Astrocyte (in vitro differentiated cells and primary cell): Measurements from ENCODE around the gene LHPP. TPM values are rescaled to one million over a fixed set of nuclear protein-coding genes. Genes with fewer than 3 reads are reported as not detected.

Source experiments
- DNase-seq: peaks from one replicate; pipeline ENCODE4 v3.0.0-alpha.2; 2010; ENCODE audit warnings: low read depth
- FAIRE-seq: peaks from 2 replicates; lab custom pipeline; 2011; peaks lifted over from hg19 to GRCh38; lab: Jason Lieb, UNC
- H2AFZ ChIP-seq: 2 replicates; pipeline ENCODE4 v1.6.0; 2012; ENCODE audit warnings: low read depth, low read length, inconsistent platforms
- H3K27ac ChIP-seq: 2 replicates; pipeline ENCODE4 v1.5.1; 2011; ENCODE audit warnings: low read depth, low read length, inconsistent platforms
- H3K27me3 ChIP-seq: 2 replicates; pipeline ENCODE4 v1.6.0; 2011; ENCODE audit warnings: low read length, inconsistent platforms; ENCODE audit not compliant: insufficient read depth
- H3K36me3 ChIP-seq: 2 replicates; pipeline ENCODE4 v1.5.1; 2011; ENCODE audit warnings: low read length, inconsistent platforms; ENCODE audit not compliant: insufficient read depth
- H3K4me1 ChIP-seq: 2 replicates; pipeline ENCODE4 v1.5.1; 2011; ENCODE audit warnings: low read length, inconsistent platforms; ENCODE audit not compliant: insufficient read depth
- H3K4me2 ChIP-seq: 2 replicates; pipeline ENCODE4 v1.6.0; 2012; ENCODE audit warnings: low read length, inconsistent platforms
- H3K4me3 ChIP-seq: 2 replicates; pipeline ENCODE4 v1.5.1; 2011; ENCODE audit warnings: low read depth, mild to moderate bottlenecking, low read length, inconsistent platforms; ENCODE audit not compliant: insufficient read depth
- H3K79me2 ChIP-seq: 2 replicates; pipeline ENCODE4 v1.6.0; 2012; ENCODE audit warnings: mild to moderate bottlenecking, low read length, inconsistent platforms; ENCODE audit not compliant: insufficient read depth
- H3K9ac ChIP-seq: 2 replicates; pipeline ENCODE4 v1.6.0; 2012; ENCODE audit warnings: mild to moderate bottlenecking, low read length, inconsistent platforms
- H3K9me3 ChIP-seq: 2 replicates; pipeline ENCODE4 v1.5.1; 2012; ENCODE audit warnings: low read depth, mild to moderate bottlenecking, low read length, inconsistent platforms; ENCODE audit not compliant: insufficient read depth
- H4K20me1 ChIP-seq: 2 replicates; pipeline ENCODE4 v1.6.0; 2012; ENCODE audit warnings: low read length, inconsistent platforms; ENCODE audit not compliant: insufficient read depth
- H3K27ac Mint-ChIP-seq: one replicate; pipeline ENCODE4 v1.8.0; 2021; ENCODE audit warnings: mild to moderate bottlenecking, mixed read lengths; ENCODE audit not compliant: unreplicated experiment
- H3K27me3 Mint-ChIP-seq: one replicate; pipeline ENCODE4 v1.8.0; 2021; ENCODE audit warnings: low read depth, mixed read lengths; ENCODE audit not compliant: unreplicated experiment
- H3K36me3 Mint-ChIP-seq: one replicate; pipeline ENCODE4 v1.8.0; 2021; ENCODE audit warnings: low read depth, mixed read lengths; ENCODE audit not compliant: unreplicated experiment
- H3K4me1 Mint-ChIP-seq: one replicate; pipeline ENCODE4 v1.8.0; 2021; ENCODE audit warnings: low read depth, mixed read lengths; ENCODE audit not compliant: unreplicated experiment
- H3K4me3 Mint-ChIP-seq: one replicate; pipeline ENCODE4 v1.8.0; 2021; ENCODE audit warnings: mild to moderate bottlenecking, moderate library complexity, mixed read lengths; ENCODE audit not compliant: unreplicated experiment
- H3K9me3 Mint-ChIP-seq: one replicate; pipeline ENCODE4 v1.8.0; 2021; ENCODE audit warnings: mild to moderate bottlenecking, mixed read lengths; ENCODE audit not compliant: unreplicated experiment
- CTCF ChIP-seq: IDR thresholded peaks from 2 replicates; pipeline ENCODE4 v1.5.1; 2011; ENCODE audit warnings: low read depth, mild to moderate bottlenecking, inconsistent platforms, low read length, moderate library complexity; ENCODE audit not compliant: insufficient read depth
- EZH2 ChIP-seq: IDR thresholded peaks from 2 replicates; pipeline ENCODE4 v1.6.1; 2012; ENCODE audit warnings: mild to moderate bottlenecking, low read length, inconsistent platforms; ENCODE audit not compliant: insufficient read depth
- total RNA-seq: library from RNA; stranded (reverse); gene quantifications from 2 replicates; pipeline ENCODE4 v1.2.1, GENCODE V29; 2021

Gene LHPP
- total RNA-seq, 1 donor from 2014 or later = 6.9 TPM

GRCh38 chr10:124597846-124598165 lies 136.2 kb downstream of the LHPP start:
- FAIRE-seq (no peak), DNase-seq (no peak)
- Mint-ChIP-seq H3K36me3 (peaks cover 3% of the 10 kb centered on the region), H3K27me3 (peaks cover 25% of the 10 kb centered on the region), H3K9me3 (peaks cover 6% of the 10 kb centered on the region), H3K27ac (no peak overlapping the region), H3K4me1 (no peaks in the 10 kb centered on the region), H3K4me3 (no peak overlapping the region)
- no peaks in the 10 kb centered on the region for H3K27me3 ChIP-seq
- no peaks in the 10 kb centered on the region for H3K79me2 ChIP-seq
- no peaks in the 10 kb centered on the region for H4K20me1 ChIP-seq
- no peak overlapping the region for H3K4me3 ChIP-seq
- no peak overlapping the region for H3K9ac ChIP-seq
- no peaks in the 10 kb centered on the region for H3K4me1 ChIP-seq
- H3K27ac ChIP-seq = no peak overlapping the region
- H3K4me2 ChIP-seq = no peak overlapping the region
- TF ChIP-seq CTCF (no peak), EZH2 (no peak)
- H2AFZ ChIP-seq = no peak overlapping the region
- H3K9me3 ChIP-seq = peaks cover 4% of the 10 kb centered on the region
- H3K36me3 ChIP-seq = no peaks in the 10 kb centered on the region

- peaks cover 4% of the 10 kb centered on the region for H3K9me3 ChIP-seq
- H3K27me3 Mint-ChIP-seq = peaks cover 23% of the 10 kb centered on the region
- no peak overlapping the region for H3K4me2 ChIP-seq
- no peak overlapping the region for H3K4me3 ChIP-seq
- DNase-seq (no peak), FAIRE-seq (no peak)
- H3K4me3 Mint-ChIP-seq = no peak overlapping the region
- TF ChIP-seq CTCF (no peak), EZH2 (no peak)
- H3K79me2 ChIP-seq = no peaks in the 10 kb centered on the region
- no peaks in the 10 kb centered on the region for H3K4me1 ChIP-seq
- H2AFZ ChIP-seq = no peak overlapping the region
- no peaks in the 10 kb centered on the region for H4K20me1 ChIP-seq
- no peak overlapping the region for H3K27ac Mint-ChIP-seq
- peaks cover 6% of the 10 kb centered on the region for H3K9me3 Mint-ChIP-seq
- no peaks in the 10 kb centered on the region for H3K27me3 ChIP-seq
- H3K9ac ChIP-seq = no peak overlapping the region
- H3K36me3 ChIP-seq = no peaks in the 10 kb centered on the region
- no peaks in the 10 kb centered on the region for H3K4me1 Mint-ChIP-seq
- H3K27ac ChIP-seq = no peak overlapping the region
- H3K36me3 Mint-ChIP-seq = peaks cover 3% of the 10 kb centered on the region
Observed at GRCh38 chr10:124598196-124598595, 136.6 kb downstream of the LHPP start.

- DNase-seq (no peak), FAIRE-seq (no peak)
- no peaks in the 10 kb centered on the region for H4K20me1 ChIP-seq
- no peaks in the 10 kb centered on the region for H3K79me2 ChIP-seq
- Mint-ChIP-seq H3K4me3 (no peak overlapping the region), H3K36me3 (peaks cover 3% of the 10 kb centered on the region), H3K27me3 (peaks cover 23% of the 10 kb centered on the region), H3K9me3 (peaks cover 6% of the 10 kb centered on the region), H3K27ac (no peak overlapping the region), H3K4me1 (no peaks in the 10 kb centered on the region)
- H3K4me1 ChIP-seq = no peaks in the 10 kb centered on the region
- no peak overlapping the region for H2AFZ ChIP-seq
- no peak overlapping the region for H3K4me2 ChIP-seq
- H3K9ac ChIP-seq = no peak overlapping the region
- H3K36me3 ChIP-seq = no peaks in the 10 kb centered on the region
- H3K9me3 ChIP-seq = peaks cover 4% of the 10 kb centered on the region
- H3K4me3 ChIP-seq = no peak overlapping the region
- TF ChIP-seq CTCF = no peak
- no peak for TF ChIP-seq EZH2
- H3K27me3 ChIP-seq = no peaks in the 10 kb centered on the region
- H3K27ac ChIP-seq = no peak overlapping the region
Observed at GRCh38 chr10:124598773-124599587, 137.4 kb downstream of the LHPP start.
